ENCODE measurements around the gene ECE2. TPM values are rescaled to one million over a fixed set of nuclear protein-coding genes. Genes with fewer than 3 reads are reported as not detected.

The ECE2 gene
- total RNA-seq, 1 donor from 2014 or later: not detected

- peak; percentile 38 for TF ChIP-seq CTCF (IDR thresholded peaks at IDR 0.05; ENCODE audit: unreplicated experiment)
- H3K27ac Mint-ChIP-seq: no peak overlapping the region
- H3K4me3 Mint-ChIP-seq: no peak overlapping the region
- H3K4me1 Mint-ChIP-seq: peaks cover 3% of the 10 kb centered on the region
- no peaks in the 10 kb centered on the region for H3K9me3 Mint-ChIP-seq
- DNase-seq (ENCODE audit: low spot score in 2 of 2, unreplicated experiment in 2 of 2): no peak
- H3K36me3 Mint-ChIP-seq: peaks cover 66% of the 10 kb centered on the region
- H3K27me3 Mint-ChIP-seq (ENCODE audit: low read depth): no peaks in the 10 kb centered on the region
Observed at GRCh38 chr3:184305577-184305976, 29.8 kb downstream of the ECE2 start.

DNA sequence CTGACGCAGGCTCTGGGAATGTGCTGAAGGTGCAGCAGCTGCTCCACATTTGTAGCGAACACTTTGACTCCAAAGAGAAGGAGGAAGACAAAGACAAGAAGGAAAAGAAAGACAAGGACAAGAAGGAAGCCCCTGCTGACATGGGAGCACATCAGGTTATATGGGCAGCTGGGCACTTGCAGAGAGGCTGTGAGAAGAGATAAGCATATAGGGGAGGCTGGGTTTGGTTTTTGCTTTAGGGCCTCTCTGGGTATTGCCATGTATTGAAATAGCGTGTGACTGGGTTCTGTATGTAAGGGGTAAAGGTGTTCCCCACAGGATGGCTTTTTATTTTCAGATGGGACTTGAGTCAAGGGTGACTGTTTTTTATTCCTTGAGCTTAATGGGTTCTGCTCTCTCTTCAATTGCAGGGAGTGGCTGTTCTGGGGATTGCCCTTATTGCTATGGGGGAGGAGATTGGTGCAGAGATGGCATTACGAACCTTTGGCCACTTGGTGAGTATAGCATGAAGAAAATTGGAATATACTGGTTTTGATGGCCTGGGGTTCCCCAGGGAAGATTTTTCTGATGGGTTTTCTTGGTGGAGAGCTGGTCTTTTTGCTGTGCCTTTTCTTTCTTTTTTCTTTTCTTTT lies 30.6 kb downstream of the ECE2 start:
- no peak overlapping the region for H3K4me3 Mint-ChIP-seq
- no peaks in the 10 kb centered on the region for H3K4me1 Mint-ChIP-seq
- DNase-seq (ENCODE audit: low spot score in 2 of 2, unreplicated experiment in 2 of 2): no peak
- H3K27me3 Mint-ChIP-seq (ENCODE audit: low read depth): no peaks in the 10 kb centered on the region
- peaks cover 61% of the 10 kb centered on the region for H3K36me3 Mint-ChIP-seq
- H3K9me3 Mint-ChIP-seq: no peaks in the 10 kb centered on the region
- H3K27ac Mint-ChIP-seq: no peak overlapping the region
- TF ChIP-seq CTCF (IDR thresholded peaks at IDR 0.05; ENCODE audit: unreplicated experiment): no peak

DNA sequence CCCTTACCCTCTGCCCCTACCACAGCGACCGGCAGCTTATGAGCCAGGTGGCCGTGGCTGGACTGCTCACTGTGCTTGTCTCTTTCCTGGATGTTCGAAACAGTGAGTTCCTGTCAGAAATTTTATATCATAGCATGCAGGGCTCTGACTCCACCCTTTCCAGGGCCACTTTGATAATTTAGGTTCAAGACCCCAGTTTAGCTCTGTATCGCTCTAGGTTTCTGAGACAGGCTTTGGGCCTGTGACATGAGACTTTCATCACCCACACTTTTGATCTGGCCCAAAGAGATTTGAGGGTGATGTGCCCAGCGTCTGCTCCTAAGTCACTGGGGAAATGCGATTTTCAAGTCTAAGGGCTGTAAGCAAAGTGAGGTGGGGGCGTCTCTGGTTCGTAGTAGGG lies 32.1 kb downstream of the ECE2 start:
- no peaks in the 10 kb centered on the region for H3K27me3 Mint-ChIP-seq (ENCODE audit: low read depth)
- no peak overlapping the region for H3K4me3 Mint-ChIP-seq
- no peaks in the 10 kb centered on the region for H3K4me1 Mint-ChIP-seq
- H3K9me3 Mint-ChIP-seq: no peaks in the 10 kb centered on the region
- no peak for DNase-seq (ENCODE audit: low spot score in 2 of 2, unreplicated experiment in 2 of 2)
- H3K36me3 Mint-ChIP-seq: peaks cover 54% of the 10 kb centered on the region
- H3K27ac Mint-ChIP-seq: no peak overlapping the region
- no peak for TF ChIP-seq CTCF (IDR thresholded peaks at IDR 0.05; ENCODE audit: unreplicated experiment)

GRCh38 chr3:184308744-184309143 lies 32.9 kb downstream of the ECE2 start:
- H3K27ac Mint-ChIP-seq: no peak overlapping the region
- TF ChIP-seq CTCF (IDR thresholded peaks at IDR 0.05; ENCODE audit: unreplicated experiment): no peak
- DNase-seq (ENCODE audit: low spot score in 2 of 2, unreplicated experiment in 2 of 2): no peak
- H3K36me3 Mint-ChIP-seq: peaks cover 49% of the 10 kb centered on the region
- H3K27me3 Mint-ChIP-seq (ENCODE audit: low read depth): no peaks in the 10 kb centered on the region
- no peak overlapping the region for H3K4me3 Mint-ChIP-seq
- no peaks in the 10 kb centered on the region for H3K4me1 Mint-ChIP-seq
- H3K9me3 Mint-ChIP-seq: no peaks in the 10 kb centered on the region

GRCh38 chr3:184311633-184312032 lies 35.8 kb downstream of the ECE2 start:
- Mint-ChIP-seq H3K27me3 (ENCODE audit: low read depth) (no peaks in the 10 kb centered on the region), H3K9me3 (no peaks in the 10 kb centered on the region), H3K36me3 (peaks cover 28% of the 10 kb centered on the region), H3K4me3 (no peak overlapping the region), H3K4me1 (peaks cover 9% of the 10 kb centered on the region), H3K27ac (no peak overlapping the region)
- TF ChIP-seq CTCF (IDR thresholded peaks at IDR 0.05; ENCODE audit: unreplicated experiment): no peak
- DNase-seq (ENCODE audit: low spot score in 2 of 2, unreplicated experiment in 2 of 2): no peak

DNA sequence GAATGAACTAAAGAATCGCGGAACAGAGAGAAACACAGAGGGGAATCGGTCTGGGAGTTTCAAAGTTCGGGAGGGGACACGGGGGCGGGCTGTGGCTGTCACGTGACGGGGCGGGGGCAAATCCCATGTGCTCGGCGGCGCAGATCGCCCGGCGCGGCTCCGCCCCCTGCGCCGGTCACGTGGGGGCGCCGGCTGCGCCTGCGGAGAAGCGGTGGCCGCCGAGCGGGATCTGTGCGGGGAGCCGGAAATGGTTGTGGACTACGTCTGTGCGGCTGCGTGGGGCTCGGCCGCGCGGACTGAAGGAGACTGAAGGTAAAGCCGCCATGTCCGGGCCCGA lies 38.5 kb downstream of the ECE2 start, which contains the start of gene EIF4G1:
Gene EIF4G1, plus strand, starts transcription at position 244 of the 337 bp plus-strand sequence. CDS start 1,191 bp downstream, outside the sequence.
- Mint-ChIP-seq H3K9me3 (no peaks in the 10 kb centered on the region), H3K27ac (peak within 1 kb of the TSS; percentile 93), H3K4me3 (peak within 1 kb of the TSS; percentile 80), H3K4me1 (peaks cover 27% of the 10 kb centered on the region), H3K27me3 (ENCODE audit: low read depth) (no peaks in the 10 kb centered on the region), H3K36me3 (peaks cover 5% of the 10 kb centered on the region)
- peak; percentile 92 to 94 for DNase-seq (ENCODE audit: low spot score in 2 of 2, unreplicated experiment in 2 of 2)
- no peak for TF ChIP-seq CTCF (IDR thresholded peaks at IDR 0.05; ENCODE audit: unreplicated experiment)

All from mesothelial cell of epicardium (in vitro differentiated cells).